HFFc6 (cell line): ENCODE results near the gene STK32B. TPM values are rescaled to one million over a fixed set of nuclear protein-coding genes. Genes with fewer than 3 reads are reported as not detected.

Experiments
- DNase-seq: peaks from one replicate; pipeline ENCODE4 v3.0.0-alpha.2; 2018
- H3K27ac Mint-ChIP-seq: 2 replicates; pipeline ENCODE4 v1.8.0; 2020; ENCODE audit warnings: mild to moderate bottlenecking, mixed read lengths
- H3K27me3 Mint-ChIP-seq: 2 replicates; pipeline ENCODE4 v1.8.0; 2021; ENCODE audit warnings: mild to moderate bottlenecking, moderate library complexity, mixed read lengths; ENCODE audit not compliant: insufficient read depth
- H3K36me3 Mint-ChIP-seq: 2 replicates; pipeline ENCODE4 v1.8.0; 2021; ENCODE audit warnings: low read depth, mixed read lengths
- H3K4me1 Mint-ChIP-seq: 2 replicates; pipeline ENCODE4 v1.8.0; 2020; ENCODE audit warnings: low read depth, mixed read lengths
- H3K4me3 Mint-ChIP-seq: 2 replicates; pipeline ENCODE4 v1.8.0; 2020; ENCODE audit warnings: mild to moderate bottlenecking, moderate library complexity, mixed read lengths
- H3K9me3 Mint-ChIP-seq: 2 replicates; pipeline ENCODE4 v1.8.0; 2020; ENCODE audit warnings: mild to moderate bottlenecking, mixed read lengths
- CTCF ChIP-seq: fragments of 200-600 bp; sonication (generic); IDR thresholded peaks from 2 replicates; pipeline ENCODE4 v1.5.0; 2021; ENCODE audit warnings: antibody characterized with exemption, mild to moderate bottlenecking
- total RNA-seq, 6 experiments: library from RNA; stranded (reverse); fragmentation: NEBNext Ultra II Directional; extraction: Animal tissue kit (Norgen Biotek cat#: 25700); gene quantifications; 2 replicates in 1 of 6; 3 replicates in 5 of 6; pipeline ENCODE4 v1.2.3, GENCODE V29; 2021

Gene STK32B
- total RNA-seq, 6 experiments from 2014 or later = 0.14 to 0.33 (median 0.18) TPM; not detected in 1

DNA sequence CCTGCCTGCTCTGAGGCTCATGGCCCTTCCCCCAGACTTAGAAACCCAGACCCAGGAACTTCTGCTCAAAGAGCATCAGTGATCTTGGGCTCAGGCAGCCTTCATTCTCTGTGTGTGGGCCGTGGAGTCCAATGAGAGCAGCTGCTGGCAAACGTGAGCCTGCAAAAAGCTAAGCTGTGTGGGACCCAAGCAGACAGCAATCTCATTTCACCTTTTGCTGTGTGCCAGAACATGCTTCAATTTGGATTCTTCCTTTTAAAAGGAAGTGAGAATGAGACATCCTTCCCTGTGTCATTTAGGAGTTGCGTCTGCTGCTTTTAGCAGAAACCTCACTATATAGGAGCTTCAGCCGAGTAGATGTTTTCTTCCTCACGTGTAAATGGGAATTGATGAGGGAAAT lies 418.6 kb downstream of the STK32B start:
- Mint-ChIP-seq H3K27me3 (peaks cover 2% of the 10 kb centered on the region), H3K9me3 (peaks cover 5% of the 10 kb centered on the region; the same call in 1 of the 2 replicates), H3K4me3 (no peak overlapping the region), H3K4me1 (0 out of 2 replicates have a peak, but pooled peaks cover 6% of the 10 kb centered on the region), H3K27ac (no peak overlapping the region), H3K36me3 (no peaks in the 10 kb centered on the region; the same call in 1 of the 2 replicates)
- no peak for DNase-seq
- no peak for TF ChIP-seq CTCF

GRCh38 chr4:5470318-5471198 lies 419.3 kb downstream of the STK32B start:
- DNase-seq = no peak
- H3K4me1 Mint-ChIP-seq = 0 out of 2 replicates have a peak, but pooled peaks cover 6% of the 10 kb centered on the region
- peaks cover 2% of the 10 kb centered on the region for H3K27me3 Mint-ChIP-seq
- no peak overlapping the region for H3K4me3 Mint-ChIP-seq
- H3K9me3 Mint-ChIP-seq = peaks cover 5% of the 10 kb centered on the region; the same call in 1 of the 2 replicates
- H3K27ac Mint-ChIP-seq = no peak overlapping the region
- TF ChIP-seq CTCF = no peak
- H3K36me3 Mint-ChIP-seq = no peaks in the 10 kb centered on the region; the same call in 1 of the 2 replicates

DNA sequence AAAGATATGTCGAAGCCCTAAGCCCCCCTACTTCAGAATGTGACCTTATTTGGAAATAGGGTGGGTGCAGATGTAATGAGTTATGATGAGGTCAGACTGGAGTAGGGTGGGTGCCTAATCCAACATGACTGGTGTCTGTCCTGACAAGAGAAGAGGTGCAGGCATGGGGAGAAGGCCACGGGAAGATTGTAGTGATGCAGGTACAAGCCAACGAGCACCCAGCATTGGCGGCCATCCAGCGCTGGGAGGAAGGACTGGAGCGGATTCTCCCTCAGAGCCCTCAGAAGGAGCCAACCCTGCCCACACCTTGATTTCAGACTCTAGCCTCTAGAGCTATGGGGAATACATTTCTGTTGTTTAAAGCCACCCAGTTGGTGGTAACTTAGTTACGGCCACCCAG lies 419.9 kb downstream of the STK32B start:
- Mint-ChIP-seq H3K27ac (no peak overlapping the region), H3K27me3 (peaks cover 2% of the 10 kb centered on the region), H3K36me3 (no peaks in the 10 kb centered on the region; the same call in 1 of the 2 replicates), H3K9me3 (peaks cover 5% of the 10 kb centered on the region; the same call in 1 of the 2 replicates), H3K4me1 (0 out of 2 replicates have a peak, but pooled peaks cover 6% of the 10 kb centered on the region), H3K4me3 (no peak overlapping the region)
- TF ChIP-seq CTCF = no peak
- DNase-seq = no peak

- no peak overlapping the region for H3K27ac Mint-ChIP-seq
- TF ChIP-seq CTCF = no peak
- no peaks in the 10 kb centered on the region; the same call in 1 of the 2 replicates for H3K36me3 Mint-ChIP-seq
- H3K27me3 Mint-ChIP-seq = peaks cover 2% of the 10 kb centered on the region
- no peak overlapping the region for H3K4me3 Mint-ChIP-seq
- H3K4me1 Mint-ChIP-seq = 0 out of 2 replicates have a peak, but pooled peaks cover 6% of the 10 kb centered on the region
- no peak for DNase-seq
- peaks cover 5% of the 10 kb centered on the region; the same call in 1 of the 2 replicates for H3K9me3 Mint-ChIP-seq
Measured at GRCh38 chr4:5471691-5472090, 420.4 kb downstream of the STK32B start.

DNA sequence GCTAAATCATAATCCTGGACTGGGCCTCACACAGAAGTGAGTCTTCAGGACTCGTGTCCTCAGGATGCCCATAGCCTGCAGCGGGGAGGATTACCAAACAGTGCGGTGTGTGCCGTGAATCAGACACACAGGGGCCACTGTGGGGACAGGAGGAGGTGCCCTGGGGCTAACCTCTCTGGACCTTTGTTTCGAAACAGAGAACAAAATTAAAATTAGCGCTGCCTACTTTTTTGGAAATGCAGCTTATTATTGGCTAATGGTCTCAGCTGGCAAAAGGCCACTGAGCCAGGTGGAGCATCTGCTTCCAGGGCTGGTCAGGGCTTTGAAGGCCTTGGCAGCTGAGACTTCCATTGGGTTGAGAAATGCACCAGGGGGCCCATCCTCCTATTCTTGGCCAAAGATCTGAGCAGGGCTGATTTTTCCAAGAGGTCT lies 420.9 kb downstream of the STK32B start:
- Mint-ChIP-seq H3K4me1 (0 out of 2 replicates have a peak, but pooled peaks cover 6% of the 10 kb centered on the region), H3K9me3 (peaks cover 5% of the 10 kb centered on the region; the same call in 1 of the 2 replicates), H3K27ac (no peak overlapping the region), H3K27me3 (peaks cover 2% of the 10 kb centered on the region), H3K4me3 (no peak overlapping the region), H3K36me3 (no peaks in the 10 kb centered on the region; the same call in 1 of the 2 replicates)
- no peak for DNase-seq
- no peak for TF ChIP-seq CTCF
